Sciatic nerve (tissue), 2 donors: ENCODE measurements around the gene EFHC1. TPM values are rescaled to one million over a fixed set of nuclear protein-coding genes. Genes with fewer than 3 reads are reported as not detected.

Experiments used
- ATAC-seq: fragments of 200-7000 bp; cut with Tn5 transposase; one replicate; pipeline ENCODE4 v1.9.1; 2020; ENCODE audit warnings: mild to moderate bottlenecking, moderate library complexity
- DNase-seq: peaks from one replicate; pipeline ENCODE4 v3.0.0-alpha.2; 2020; ENCODE audit warnings: low spot score
- intact Hi-C: fragments of 100-400 bp; cut with DNase I; formaldehyde crosslinking; loops from one replicate; pipeline ENCODE4 v1.14.2; 2022
- total RNA-seq: library from RNA; stranded (reverse); fragmentation: NEBNext Ultra II Directional; extraction: Animal tissue kit (Norgen Biotek cat#: 25700); gene quantifications from one replicate; pipeline ENCODE4 v1.2.1, GENCODE V29; 2021
- donor health status: DM: no; HTN: no; CAD: no.
- donor health status: DM: no; HTN: no; CAD: no.

Gene EFHC1
- total RNA-seq, 1 donor from 2014 or later, result 38.7 TPM

- intact Hi-C loops, result no loop called here
- no peak for ATAC-seq
- no peak for DNase-seq
These were observed 25.9 kb upstream of the EFHC1 start for GRCh38 chr6:52394251-52394666.

GRCh38 chr6:52395969-52396368, 24.2 kb upstream of the EFHC1 start:
- ATAC-seq, result no peak
- intact Hi-C loops, result no loop called here

DNA sequence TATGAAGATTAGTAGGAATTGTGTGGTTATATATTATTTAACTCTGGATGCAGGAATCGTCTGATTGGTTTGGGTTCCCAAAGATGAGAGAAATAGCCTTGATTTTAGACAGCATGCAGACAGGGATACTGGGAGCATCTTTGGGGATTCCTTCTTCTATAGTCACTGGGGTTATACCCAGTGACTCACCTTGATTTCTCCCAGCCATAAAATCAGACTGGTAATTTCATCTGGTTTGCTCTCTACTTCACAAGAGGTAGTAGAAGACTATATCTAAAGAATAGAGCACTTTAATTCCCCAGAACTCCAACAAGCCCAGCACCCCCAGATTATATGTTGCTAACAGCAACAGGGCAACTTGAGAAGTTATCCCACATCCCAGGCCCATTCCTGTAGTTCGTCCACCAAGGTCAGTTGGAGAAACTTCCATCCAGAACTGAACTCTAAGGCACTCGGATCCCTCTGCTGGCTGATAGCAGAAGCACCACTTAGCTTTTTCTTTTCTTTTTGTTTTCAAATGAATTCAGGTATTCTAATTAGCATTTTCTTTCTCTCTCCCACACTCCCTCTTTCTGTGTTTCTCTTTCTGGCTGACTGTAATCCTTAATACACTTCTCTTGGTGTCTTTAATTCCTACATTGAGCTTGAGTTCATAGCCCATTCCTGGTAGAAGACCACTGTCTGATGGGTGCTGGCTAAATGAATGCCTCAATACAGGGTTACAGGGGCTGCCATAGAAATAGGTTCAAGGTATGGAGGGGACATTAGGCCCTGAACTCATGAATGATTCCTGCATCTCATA, 20.4 kb upstream of the EFHC1 start:
- DNase-seq (no peak), ATAC-seq (peak; percentile 83)
- intact Hi-C loops, result loop anchor here (5.0 kb wide), 1 partner anchor 112 kb away; no protein-coding TSS in a partner anchor

More at GRCh38 chr6:52395969-52396368, 24.2 kb upstream of the EFHC1 start:
- DNase-seq, result no peak

GRCh38 chr6:52400313-52401041, 19.7 kb upstream of the EFHC1 start:
- intact Hi-C loops, result loop anchor here (5.0 kb wide), 1 partner anchor 113 kb away; no protein-coding TSS in a partner anchor
- ATAC-seq, result no peak
- no peak for DNase-seq

GRCh38 chr6:52403086-52403485, 17.1 kb upstream of the EFHC1 start:
- ATAC-seq, result peak; percentile 18
- no peak for DNase-seq
- intact Hi-C loops, result loop anchor here (5.0 kb wide), 1 partner anchor 116 kb away; no protein-coding TSS in a partner anchor

DNA sequence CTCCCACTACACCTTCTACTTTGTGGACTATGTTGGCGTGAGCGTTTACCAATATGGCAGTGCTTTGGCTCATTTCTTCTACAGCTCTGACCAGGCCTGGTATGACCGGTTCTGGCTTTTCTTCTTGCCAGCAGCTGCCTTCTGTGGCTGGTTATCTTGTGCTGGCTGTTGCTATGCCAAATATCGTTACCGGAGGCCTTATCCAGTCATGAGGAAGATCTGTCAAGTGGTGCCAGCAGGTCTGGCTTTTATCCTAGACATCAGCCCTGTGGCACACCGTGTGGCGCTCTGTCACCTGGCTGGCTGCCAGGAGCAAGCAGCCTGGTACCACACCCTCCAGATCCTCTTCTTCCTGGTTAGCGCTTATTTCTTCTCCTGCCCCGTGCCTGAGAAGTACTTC, 16.5 kb upstream of the EFHC1 start:
- no peak for ATAC-seq
- intact Hi-C loops, result loop anchor here (5.0 kb wide), 1 partner anchor 116 kb away; no protein-coding TSS in a partner anchor

GRCh38 chr6:52405243-52405642, 14.9 kb upstream of the EFHC1 start:
- ATAC-seq (no peak), DNase-seq (no peak)
- intact Hi-C loops, result no loop called here

More for the DNA sequence above, 16.5 kb upstream of the EFHC1 start:
- no peak for DNase-seq

DNA sequence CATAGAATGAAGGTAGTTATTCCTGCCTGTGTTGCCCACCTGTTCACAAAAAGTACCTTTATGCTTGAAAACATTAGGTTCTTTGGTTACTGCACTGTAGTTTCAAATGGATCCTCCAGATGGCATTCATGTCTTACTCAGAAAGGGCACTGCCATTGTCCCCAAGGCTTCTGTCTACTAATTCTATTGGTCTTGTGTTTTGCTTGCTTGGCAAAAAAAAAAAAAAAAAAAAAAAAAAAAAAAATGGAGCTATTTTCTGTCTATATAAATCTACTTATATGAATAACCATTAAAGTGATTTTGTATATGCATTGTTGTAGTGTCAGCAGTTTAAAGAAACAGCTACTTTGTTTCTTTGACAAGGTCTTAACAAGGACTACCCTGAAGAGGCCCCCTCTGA, 12.7 kb upstream of the EFHC1 start:
- ATAC-seq (no peak), DNase-seq (no peak)
- intact Hi-C loops, result no loop called here

GRCh38 chr6:52409499-52409898, 10.6 kb upstream of the EFHC1 start:
- intact Hi-C loops, result no loop called here
- peak; percentile 89 for ATAC-seq
- no peak for DNase-seq

GRCh38 chr6:52410979-52411378, 9.2 kb upstream of the EFHC1 start:
- ATAC-seq, result peak; percentile 18

DNA sequence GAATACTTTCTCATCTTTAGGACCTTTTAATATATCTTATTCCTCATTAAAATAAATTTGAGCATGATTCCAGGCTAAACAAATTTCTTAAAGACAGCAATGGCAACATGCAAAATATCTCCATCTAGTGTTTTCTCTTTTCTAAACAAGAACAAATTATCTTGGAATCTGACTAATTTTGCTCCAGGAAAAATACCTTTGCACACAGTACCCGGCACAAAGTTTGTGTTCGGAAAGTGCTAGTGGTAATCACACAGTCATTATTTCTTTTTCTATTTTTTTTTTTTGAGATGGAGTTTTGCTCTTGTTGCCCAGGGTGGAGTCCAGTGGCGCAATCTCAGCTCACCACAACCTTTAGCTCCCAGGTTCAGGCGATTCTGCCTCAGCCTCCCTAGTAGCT, 8.2 kb upstream of the EFHC1 start:
- DNase-seq (no peak), ATAC-seq (no peak)
- intact Hi-C loops, result no loop called here

More at GRCh38 chr6:52410979-52411378, 9.2 kb upstream of the EFHC1 start:
- DNase-seq, result no peak
- intact Hi-C loops, result no loop called here

DNA sequence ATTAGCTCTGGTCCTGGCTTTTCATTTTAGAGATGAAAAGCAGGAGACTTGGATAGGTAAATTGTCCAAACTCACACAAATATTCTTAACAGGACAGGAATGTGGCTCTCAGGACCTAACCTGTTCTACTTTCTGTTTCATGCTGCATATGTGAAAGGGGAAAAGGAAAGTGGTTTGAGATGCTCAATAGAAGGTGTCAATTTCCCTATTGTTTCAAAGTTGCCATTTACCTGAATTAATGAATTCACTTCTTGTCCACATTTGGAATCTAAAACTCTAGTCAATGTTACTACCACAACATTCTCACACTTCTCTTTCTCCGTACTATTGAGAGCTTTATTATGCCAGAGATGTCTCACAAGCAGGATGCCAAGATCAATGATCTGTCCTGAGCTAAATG, 4.8 kb upstream of the EFHC1 start:
- intact Hi-C loops, result no loop called here
- ATAC-seq (no peak), DNase-seq (no peak)

DNA sequence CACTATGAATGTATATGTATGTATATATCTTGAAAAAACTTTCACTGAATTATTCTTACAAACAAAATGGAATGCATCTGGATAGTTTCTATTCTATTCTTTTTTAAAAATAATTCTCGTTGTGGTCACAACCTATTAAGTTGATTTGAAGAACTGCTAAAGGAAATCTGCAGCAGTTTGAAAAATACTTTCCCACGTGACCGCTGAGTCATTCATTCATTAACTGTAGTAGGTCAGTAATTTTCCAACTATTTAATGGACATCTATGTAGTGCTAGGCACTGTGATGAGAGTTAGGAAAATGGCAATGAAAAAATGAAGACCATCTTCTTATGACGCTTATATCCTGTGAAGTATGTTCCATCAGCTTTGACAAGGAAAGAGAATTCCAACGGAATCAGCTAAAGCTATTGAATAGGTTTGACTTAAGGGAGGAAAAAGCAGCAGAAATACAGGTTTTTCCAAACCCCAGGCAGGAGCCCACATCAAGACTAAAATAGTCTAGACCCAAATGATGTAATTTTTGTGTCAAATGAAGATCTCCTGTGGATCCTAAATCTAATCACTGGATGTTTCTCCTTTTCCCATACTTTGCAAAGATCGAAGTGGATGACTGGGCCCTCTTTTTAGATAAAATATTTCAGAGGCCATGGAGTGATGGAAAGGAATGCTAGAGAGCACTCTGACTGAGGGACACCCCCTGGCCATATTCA, 4.1 kb upstream of the EFHC1 start:
- no peak for DNase-seq
- no peak for ATAC-seq
- intact Hi-C loops, result loop anchor here (2.0 kb wide), 1 partner anchor 247 kb away; no protein-coding TSS in a partner anchor

GRCh38 chr6:52416629-52417151, 3.5 kb upstream of the EFHC1 start:
- DNase-seq (no peak), ATAC-seq (no peak)
- intact Hi-C loops, result loop anchor here (2.0 kb wide), 1 partner anchor 246 kb away; no protein-coding TSS in a partner anchor

DNA sequence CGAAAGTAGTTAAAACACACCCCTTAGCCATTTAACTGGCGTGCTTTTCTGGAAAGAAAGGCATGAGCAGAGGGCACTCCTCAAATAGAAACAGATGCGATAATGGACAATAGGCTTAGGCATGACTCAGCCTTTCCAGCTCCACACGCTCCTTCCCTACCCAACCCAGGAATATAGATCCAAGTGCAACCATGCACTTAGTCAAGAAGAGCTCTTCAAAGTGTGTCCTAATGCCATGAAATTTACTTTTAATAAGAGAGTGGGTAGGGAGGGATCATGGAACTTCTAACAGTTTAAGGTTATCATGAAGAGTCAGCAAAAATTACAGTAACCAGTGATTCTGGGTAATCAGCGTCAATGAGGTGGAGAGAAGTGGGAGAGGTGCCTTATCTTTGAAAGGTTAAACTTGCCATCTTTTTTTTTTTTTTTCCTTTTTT, 2.4 kb upstream of the EFHC1 start:
- ATAC-seq (no peak), DNase-seq (no peak)
- intact Hi-C loops, result loop anchor here (2.0 kb wide), 1 partner anchor 245 kb away; no protein-coding TSS in a partner anchor

DNA sequence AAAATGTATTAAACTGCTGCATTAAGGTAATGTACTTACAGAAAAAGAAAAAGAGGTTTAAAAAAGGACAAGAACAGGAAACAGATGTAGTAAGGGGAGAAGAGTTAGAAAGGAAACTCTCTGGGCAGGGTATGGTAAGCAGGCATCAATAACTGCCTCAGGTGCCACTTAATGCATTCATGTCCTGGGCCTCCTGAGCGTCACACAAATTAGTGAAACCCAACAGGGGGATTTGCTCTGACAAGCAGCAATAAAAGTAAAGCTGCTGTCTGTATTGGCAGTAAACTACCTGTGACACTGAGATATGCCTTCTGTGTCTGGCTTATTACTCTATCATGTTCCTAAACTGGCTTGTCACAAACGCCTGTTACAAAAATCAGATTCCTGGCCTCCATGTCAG, 1.5 kb upstream of the EFHC1 start:
- ATAC-seq, result no peak
- no peak for DNase-seq
- intact Hi-C loops, result no loop called here

- peak; percentile 3 for ATAC-seq
- DNase-seq, result no peak
- intact Hi-C loops, result no loop called here
These were observed 671 bp downstream of the EFHC1 start for GRCh38 chr6:52420668-52421358.

- DNase-seq (no peak), ATAC-seq (no peak)
- intact Hi-C loops, result no loop called here
These were observed 2.0 kb downstream of the EFHC1 start for GRCh38 chr6:52422156-52422555.
